Measurements from ENCODE around the gene PRSS36. TPM values are rescaled to one million over a fixed set of nuclear protein-coding genes. Genes with fewer than 3 reads are reported as not detected.

The PRSS36 gene
- total RNA-seq, 1 experiment from 2014 or later = 1.3 TPM

DNA sequence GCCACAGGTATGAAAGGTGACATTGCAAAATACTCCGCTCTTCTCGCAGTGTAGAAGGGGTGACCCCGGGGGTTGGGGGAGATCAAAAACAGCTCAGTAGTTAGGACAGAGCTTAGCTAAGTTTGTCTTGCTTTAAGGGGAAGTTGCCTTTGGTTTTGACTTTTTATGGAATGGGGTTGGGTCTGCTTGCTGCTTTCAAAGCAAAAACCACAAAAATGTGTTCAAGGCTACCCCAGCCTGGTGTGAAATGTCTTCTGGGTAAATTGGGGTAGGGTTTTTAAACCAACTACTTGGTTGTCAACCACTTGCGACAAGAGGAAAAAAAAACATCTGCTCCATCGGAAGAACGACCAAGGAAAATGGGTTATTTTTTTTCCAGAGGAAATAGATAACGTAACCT is 36.3 kb upstream of the PRSS36 start:
- DNase-seq (ENCODE audit: low spot score) (no peak), ATAC-seq (no peak)
- H3K4me1 Mint-ChIP-seq = peaks cover 39% of the 10 kb centered on the region
- CTCF ChIA-PET = no interaction called here
- no peaks in the 10 kb centered on the region for H3K27me3 Mint-ChIP-seq (ENCODE audit: low read depth)
- peaks cover 99% of the 10 kb centered on the region for H3K36me3 Mint-ChIP-seq
- H3K27ac Mint-ChIP-seq = peak overlapping the region; percentile 86; the same call in 1 of the 2 replicates
- no peak overlapping the region for H3K4me3 Mint-ChIP-seq
- no peak for TF ChIP-seq ZNF425 (CRISPR knock-in tag; conservative IDR thresholded peaks at IDR 0.05)
- TF ChIP-seq, protein P1, sequence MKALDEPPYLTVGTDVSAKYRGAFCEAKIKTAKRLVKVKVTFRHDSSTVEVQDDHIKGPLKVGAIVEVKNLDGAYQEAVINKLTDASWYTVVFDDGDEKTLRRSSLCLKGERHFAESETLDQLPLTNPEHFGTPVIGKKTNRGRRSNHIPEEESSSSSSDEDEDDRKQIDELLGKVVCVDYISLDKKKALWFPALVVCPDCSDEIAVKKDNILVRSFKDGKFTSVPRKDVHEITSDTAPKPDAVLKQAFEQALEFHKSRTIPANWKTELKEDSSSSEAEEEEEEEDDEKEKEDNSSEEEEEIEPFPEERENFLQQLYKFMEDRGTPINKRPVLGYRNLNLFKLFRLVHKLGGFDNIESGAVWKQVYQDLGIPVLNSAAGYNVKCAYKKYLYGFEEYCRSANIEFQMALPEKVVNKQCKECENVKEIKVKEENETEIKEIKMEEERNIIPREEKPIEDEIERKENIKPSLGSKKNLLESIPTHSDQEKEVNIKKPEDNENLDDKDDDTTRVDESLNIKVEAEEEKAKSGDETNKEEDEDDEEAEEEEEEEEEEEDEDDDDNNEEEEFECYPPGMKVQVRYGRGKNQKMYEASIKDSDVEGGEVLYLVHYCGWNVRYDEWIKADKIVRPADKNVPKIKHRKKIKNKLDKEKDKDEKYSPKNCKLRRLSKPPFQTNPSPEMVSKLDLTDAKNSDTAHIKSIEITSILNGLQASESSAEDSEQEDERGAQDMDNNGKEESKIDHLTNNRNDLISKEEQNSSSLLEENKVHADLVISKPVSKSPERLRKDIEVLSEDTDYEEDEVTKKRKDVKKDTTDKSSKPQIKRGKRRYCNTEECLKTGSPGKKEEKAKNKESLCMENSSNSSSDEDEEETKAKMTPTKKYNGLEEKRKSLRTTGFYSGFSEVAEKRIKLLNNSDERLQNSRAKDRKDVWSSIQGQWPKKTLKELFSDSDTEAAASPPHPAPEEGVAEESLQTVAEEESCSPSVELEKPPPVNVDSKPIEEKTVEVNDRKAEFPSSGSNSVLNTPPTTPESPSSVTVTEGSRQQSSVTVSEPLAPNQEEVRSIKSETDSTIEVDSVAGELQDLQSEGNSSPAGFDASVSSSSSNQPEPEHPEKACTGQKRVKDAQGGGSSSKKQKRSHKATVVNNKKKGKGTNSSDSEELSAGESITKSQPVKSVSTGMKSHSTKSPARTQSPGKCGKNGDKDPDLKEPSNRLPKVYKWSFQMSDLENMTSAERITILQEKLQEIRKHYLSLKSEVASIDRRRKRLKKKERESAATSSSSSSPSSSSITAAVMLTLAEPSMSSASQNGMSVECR (CRISPR knock-in tag; IDR thresholded peaks at IDR 0.05; ENCODE audit: borderline replicate concordance) = no peak
- TF ChIP-seq ATF1 (CRISPR knock-in tag; IDR thresholded peaks at IDR 0.05) = no peak
- TF ChIP-seq NR3C1 (CRISPR knock-in tag; conservative IDR thresholded peaks at IDR 0.05; ENCODE audit: low read depth) = no peak
- TF ChIP-seq ZNF263 (CRISPR knock-in tag; IDR thresholded peaks at IDR 0.05; ENCODE audit: low read depth) = no peak
- TF ChIP-seq E2F4 (CRISPR knock-in tag; IDR thresholded peaks at IDR 0.05; ENCODE audit: borderline replicate concordance, low read depth) = no peak
- no peak for TF ChIP-seq SMAD3 (CRISPR knock-in tag; IDR thresholded peaks at IDR 0.05; ENCODE audit: borderline replicate concordance)
- no peak for TF ChIP-seq MYBL2 (CRISPR knock-in tag; IDR thresholded peaks at IDR 0.05)
- TF ChIP-seq FOXJ3 (CRISPR knock-in tag; IDR thresholded peaks at IDR 0.05; ENCODE audit: borderline replicate concordance) = no peak
- TF ChIP-seq NFE2L1 (CRISPR knock-in tag; IDR thresholded peaks at IDR 0.05) = no peak
- no peak for TF ChIP-seq ZNF423 (CRISPR knock-in tag; IDR thresholded peaks at IDR 0.05)
- TF ChIP-seq SMAD4 (CRISPR knock-in tag; IDR thresholded peaks at IDR 0.05) = no peak
- TF ChIP-seq, protein P2, sequence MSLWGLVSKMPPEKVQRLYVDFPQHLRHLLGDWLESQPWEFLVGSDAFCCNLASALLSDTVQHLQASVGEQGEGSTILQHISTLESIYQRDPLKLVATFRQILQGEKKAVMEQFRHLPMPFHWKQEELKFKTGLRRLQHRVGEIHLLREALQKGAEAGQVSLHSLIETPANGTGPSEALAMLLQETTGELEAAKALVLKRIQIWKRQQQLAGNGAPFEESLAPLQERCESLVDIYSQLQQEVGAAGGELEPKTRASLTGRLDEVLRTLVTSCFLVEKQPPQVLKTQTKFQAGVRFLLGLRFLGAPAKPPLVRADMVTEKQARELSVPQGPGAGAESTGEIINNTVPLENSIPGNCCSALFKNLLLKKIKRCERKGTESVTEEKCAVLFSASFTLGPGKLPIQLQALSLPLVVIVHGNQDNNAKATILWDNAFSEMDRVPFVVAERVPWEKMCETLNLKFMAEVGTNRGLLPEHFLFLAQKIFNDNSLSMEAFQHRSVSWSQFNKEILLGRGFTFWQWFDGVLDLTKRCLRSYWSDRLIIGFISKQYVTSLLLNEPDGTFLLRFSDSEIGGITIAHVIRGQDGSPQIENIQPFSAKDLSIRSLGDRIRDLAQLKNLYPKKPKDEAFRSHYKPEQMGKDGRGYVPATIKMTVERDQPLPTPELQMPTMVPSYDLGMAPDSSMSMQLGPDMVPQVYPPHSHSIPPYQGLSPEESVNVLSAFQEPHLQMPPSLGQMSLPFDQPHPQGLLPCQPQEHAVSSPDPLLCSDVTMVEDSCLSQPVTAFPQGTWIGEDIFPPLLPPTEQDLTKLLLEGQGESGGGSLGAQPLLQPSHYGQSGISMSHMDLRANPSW (CRISPR knock-in tag; conservative IDR thresholded peaks at IDR 0.05; ENCODE audit: low read depth) = no peak
- TF ChIP-seq JAZF1 (CRISPR knock-in tag; IDR thresholded peaks at IDR 0.05) = no peak
- no peak for TF ChIP-seq MLX (CRISPR knock-in tag; IDR thresholded peaks at IDR 0.05)
- no peak for TF ChIP-seq OVOL2 (CRISPR knock-in tag; IDR thresholded peaks at IDR 0.05; ENCODE audit: borderline replicate concordance)
- TF ChIP-seq ZNF416 (CRISPR knock-in tag; IDR thresholded peaks at IDR 0.05) = no peak
- TF ChIP-seq ESRRA (CRISPR knock-in tag; IDR thresholded peaks at IDR 0.05; ENCODE audit: borderline replicate concordance) = no peak
- no peaks in the 10 kb centered on the region for H3K9me3 Mint-ChIP-seq
- POLR2A ChIA-PET = no interaction called here
